Measurements from ENCODE around the gene C19orf12.

The C19orf12 gene

GRCh38 chr19:29681422-29682235, 33.4 kb downstream of the C19orf12 start:
- CTCF ChIA-PET = interaction anchor here (0.9 to 1.8 kb wide), 9 partner anchors 9 to 71 kb away, joined by 3 to 8 read pairs (median 4); partner anchors contain the start of gene PLEKHF1
- POLR2A ChIA-PET = interaction anchor here (1.3 kb wide), 1 partner anchor 19 kb away, joined by 3 read pairs; no protein-coding TSS in a partner anchor
- no peak overlapping the region for H3K4me3 ChIP-seq (ENCODE audit: low read depth, low read length)
- no peak for DNase-seq (ENCODE audit: low read depth, low spot score)
- TF ChIP-seq CTCF (IDR thresholded peaks at IDR 0.05; ENCODE audit: insufficient read depth, low read length, missing control alignments) = no peak

- TF ChIP-seq CTCF (IDR thresholded peaks at IDR 0.05; ENCODE audit: insufficient read depth, low read length, missing control alignments) = no peak
- ChIA-PET CTCF (interaction anchor here (0.9 to 1.8 kb wide), 7 partner anchors 12 to 70 kb away, joined by 4 to 8 read pairs (median 5); partner anchors contain the start of gene PLEKHF1), POLR2A (interaction anchor here (1.3 kb wide), 1 partner anchor 19 kb away, joined by 3 read pairs; no protein-coding TSS in a partner anchor)
- no peak overlapping the region for H3K4me3 ChIP-seq (ENCODE audit: low read depth, low read length)
- no peak for DNase-seq (ENCODE audit: low read depth, low spot score)
Observed at GRCh38 chr19:29680937-29681336, 34.1 kb downstream of the C19orf12 start.

DNA sequence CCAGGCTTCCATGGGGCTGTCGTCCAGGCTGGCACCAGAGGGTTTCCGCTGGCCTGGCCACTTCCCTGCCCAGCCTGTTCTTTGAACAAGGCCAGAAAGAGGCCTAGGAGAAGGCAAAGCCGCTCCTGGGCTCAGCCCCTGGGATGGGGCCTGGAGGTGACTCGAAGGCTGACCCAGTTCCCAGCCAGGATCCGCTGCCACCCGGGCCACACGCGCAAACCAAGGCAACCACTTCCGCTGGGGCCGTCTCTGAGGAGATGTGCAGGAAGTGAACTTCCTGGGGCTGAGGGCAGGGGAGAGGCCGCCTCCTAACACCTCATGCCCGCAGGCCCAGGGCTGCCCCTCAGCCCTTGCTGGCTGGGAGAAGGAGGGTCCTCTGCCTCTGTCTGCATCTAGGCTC, 34.6 kb downstream of the C19orf12 start:
- CTCF ChIA-PET = interaction anchor here (1.6 to 1.8 kb wide), 2 partner anchors 14 to 36 kb away, joined by 5 to 8 read pairs; no protein-coding TSS in a partner anchor
- POLR2A ChIA-PET = no interaction called here
- TF ChIP-seq CTCF (IDR thresholded peaks at IDR 0.05; ENCODE audit: insufficient read depth, low read length, missing control alignments) = no peak
- DNase-seq (ENCODE audit: low read depth, low spot score) = no peak
- H3K4me3 ChIP-seq (ENCODE audit: low read depth, low read length) = no peak overlapping the region

DNA sequence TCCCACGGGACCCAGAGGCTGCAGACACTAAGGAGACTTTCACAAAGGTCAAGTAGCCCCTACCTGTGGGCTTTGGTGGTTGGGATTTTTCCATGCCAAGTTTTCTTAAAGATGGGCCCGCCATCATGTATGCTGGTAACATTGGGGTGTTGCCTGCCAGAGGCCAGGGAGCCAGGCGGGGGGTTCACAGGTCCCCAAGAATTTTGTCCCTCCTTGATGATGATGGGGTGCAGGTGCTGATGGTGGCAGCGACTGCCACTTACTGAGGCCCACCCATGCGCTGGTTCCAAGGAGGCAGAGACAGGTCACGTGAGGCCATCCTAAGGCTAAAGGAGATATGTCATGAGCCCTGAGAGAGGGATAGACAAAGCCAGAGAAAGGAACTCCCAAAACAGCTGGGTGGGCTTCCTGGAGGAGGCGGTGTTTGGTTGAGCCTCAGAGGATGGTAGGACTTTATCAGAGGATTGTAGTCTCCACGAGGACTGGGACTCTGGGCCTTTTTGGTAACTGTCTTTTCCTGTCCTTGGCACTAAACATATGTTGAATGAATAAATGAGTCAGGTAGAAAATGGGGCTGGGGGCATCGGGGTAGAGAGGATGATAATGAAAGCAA, 35.4 kb downstream of the C19orf12 start:
- ChIA-PET POLR2A (no interaction called here), CTCF (interaction anchor here (1.5 to 2.3 kb wide), 2 partner anchors 10 to 36 kb away, joined by 3 to 9 read pairs; no protein-coding TSS in a partner anchor)

GRCh38 chr19:29678484-29679106, 36.5 kb downstream of the C19orf12 start:
- TF ChIP-seq CTCF (IDR thresholded peaks at IDR 0.05; ENCODE audit: insufficient read depth, low read length, missing control alignments) = no peak
- DNase-seq (ENCODE audit: low read depth, low spot score) = no peak
- POLR2A ChIA-PET = no interaction called here
- CTCF ChIA-PET = interaction anchor here (1.5 to 2.3 kb wide), 2 partner anchors 11 to 38 kb away, joined by 3 to 9 read pairs; no protein-coding TSS in a partner anchor
- no peak overlapping the region for H3K4me3 ChIP-seq (ENCODE audit: low read depth, low read length)

More for the DNA sequence above, 35.4 kb downstream of the C19orf12 start:
- no peak for DNase-seq (ENCODE audit: low read depth, low spot score)
- no peak for TF ChIP-seq CTCF (IDR thresholded peaks at IDR 0.05; ENCODE audit: insufficient read depth, low read length, missing control alignments)
- H3K4me3 ChIP-seq (ENCODE audit: low read depth, low read length) = no peak overlapping the region
